Endothelial cell of umbilical vein (primary cell): Measurements from ENCODE around the gene TNFAIP8L1.

Experiments
- CTCF ChIP-seq, 2 donors: IDR thresholded peaks; 1 replicate in 1 of 2; 2 replicates in 1 of 2; pipeline ENCODE4 v1.5.1; 2011; ENCODE audit warnings: low read length in 2 of 2, mild to moderate bottlenecking in 2 of 2, moderate library complexity in 2 of 2, control low read depth in 1 of 2, inconsistent platforms in 1 of 2, low read depth in 1 of 2; ENCODE audit not compliant: insufficient read depth in 1 of 2; ENCODE audit errors: extremely low read depth in 1 of 2
- EZH2 ChIP-seq: IDR thresholded peaks from 2 replicates; pipeline ENCODE4 v1.6.1; 2012; ENCODE audit warnings: borderline replicate concordance, low read depth, mild to moderate bottlenecking, moderate library complexity, low read length, inconsistent platforms; ENCODE audit not compliant: severe bottlenecking
- FOS ChIP-seq: IDR thresholded peaks from 2 replicates; pipeline ENCODE4 v1.6.1; 2011; ENCODE audit warnings: mild to moderate bottlenecking, low read length, moderate library complexity, borderline replicate concordance; ENCODE audit not compliant: insufficient read depth
- GATA2 ChIP-seq: IDR thresholded peaks from 2 replicates; pipeline ENCODE4 v1.7.0; 2011; ENCODE audit warnings: low read depth, mild to moderate bottlenecking, moderate library complexity, mixed read lengths, low read length; ENCODE audit not compliant: insufficient read length, insufficient read depth
- JUN ChIP-seq: IDR thresholded peaks from 2 replicates; pipeline ENCODE4 v1.6.1; 2011; ENCODE audit warnings: borderline replicate concordance, low read depth; ENCODE audit not compliant: insufficient read length, insufficient read depth
- MAX ChIP-seq: IDR thresholded peaks from 2 replicates; pipeline ENCODE4 v1.6.1; 2011; ENCODE audit not compliant: insufficient read depth, insufficient read length
- POLR2A ChIP-seq: IDR thresholded peaks from 2 replicates; pipeline ENCODE4 v1.6.1; 2012; ENCODE audit warnings: low read depth, mild to moderate bottlenecking, control low read depth, low read length
- POLR2AphosphoS5 ChIP-seq: IDR thresholded peaks from 2 replicates; pipeline ENCODE4 v1.6.1; 2012; ENCODE audit warnings: low read depth, mild to moderate bottlenecking, control low read depth, low read length, moderate library complexity; ENCODE audit not compliant: insufficient read depth

- TF ChIP-seq POLR2A (no peak), CTCF (IDR thresholded peaks at IDR 0.05; ENCODE audit: extremely low read depth in 1 of 2, insufficient read depth in 1 of 2, low read depth in 1 of 2, low read length in 2 of 2) (no peak), POLR2AphosphoS5 (no peak), EZH2 (no peak), MAX (no peak), GATA2 (no peak), JUN (no peak), FOS (no peak)
These were observed 34.4 kb upstream of the TNFAIP8L1 start for GRCh38 chr19:4604912-4605311.
